ENCODE data around the gene SNRPD2. TPM values are rescaled to one million over a fixed set of nuclear protein-coding genes. Genes with fewer than 3 reads are reported as not detected.
A peak's percentile ranks its signal among the peaks of the same experiment; 100 is the strongest.

Gene SNRPD2
- total RNA-seq, 1 donor from 2014 or later, result 405 TPM

DNA sequence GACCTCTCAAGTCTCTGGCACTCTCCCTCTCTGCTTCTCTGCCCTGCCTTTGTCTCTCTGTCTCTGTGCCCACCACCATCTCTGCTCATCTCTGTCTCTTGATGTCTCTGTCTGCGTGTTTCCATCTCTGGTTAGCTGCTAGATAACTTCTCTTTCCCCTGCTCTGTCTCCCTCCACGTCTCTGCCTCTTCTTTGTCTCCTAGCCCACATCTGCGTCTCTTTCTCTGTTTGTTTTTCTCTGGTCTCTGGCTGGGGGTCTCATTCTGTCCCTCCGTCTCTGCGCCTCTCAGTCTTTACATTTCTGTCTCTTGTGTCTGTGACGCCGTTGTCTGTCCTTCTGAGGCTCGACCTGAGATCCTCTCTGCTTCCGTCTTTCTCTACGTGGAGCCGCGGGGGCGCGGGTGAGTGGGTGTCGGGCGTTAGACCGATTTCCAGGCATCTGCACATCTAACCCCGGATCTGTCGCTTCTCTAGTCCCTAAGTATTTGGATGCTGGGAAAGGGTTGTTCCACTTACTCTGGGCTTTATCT, 23.3 kb downstream of the SNRPD2 start:
- H3K27ac ChIP-seq, result no peak overlapping the region

DNA sequence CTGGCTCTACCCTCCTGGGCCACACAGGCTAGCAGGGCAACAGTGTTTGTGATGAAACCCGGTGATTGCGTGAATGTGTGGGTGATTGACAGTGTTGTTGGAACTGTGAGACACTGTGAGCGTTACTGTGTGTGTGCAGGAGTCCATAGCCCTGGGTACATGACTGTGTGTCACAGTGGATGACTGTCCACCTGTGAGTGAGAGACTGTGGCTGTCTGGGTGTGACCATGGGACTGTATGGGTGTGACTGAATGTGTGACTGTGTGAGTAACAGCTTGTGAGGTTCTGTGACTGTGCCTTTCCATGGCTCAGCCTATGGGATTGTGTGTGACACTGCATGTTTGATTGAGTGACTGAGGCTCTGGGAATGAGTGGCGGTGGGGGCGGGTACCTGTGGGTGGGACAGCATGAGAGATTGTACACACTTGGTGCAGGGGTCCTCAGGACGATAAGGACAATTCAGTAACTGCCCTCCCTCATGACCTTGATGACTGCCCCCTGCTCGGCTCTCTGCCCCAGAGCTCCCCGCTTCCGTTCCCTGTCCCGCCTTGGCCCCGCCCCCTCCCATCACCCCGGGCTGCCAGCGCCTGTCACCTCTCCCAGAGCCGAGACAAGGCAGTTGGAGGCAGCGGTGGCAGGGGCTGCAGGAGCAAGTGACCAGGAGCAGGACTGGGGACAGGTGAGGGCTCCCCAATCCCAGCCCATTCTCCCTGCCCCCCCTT, 24.0 kb downstream of the SNRPD2 start, which contains the start of gene GIPR:
TSS of gene GIPR (plus strand) at position 602 of the 722 bp plus-strand sequence. CDS start 1,300 bp downstream, outside the sequence.
- H3K4me3 Mint-ChIP-seq, result peak within 1 kb of the TSS; percentile 86

More for the DNA sequence above, 23.3 kb downstream of the SNRPD2 start:
- Mint-ChIP-seq H3K4me3 (peak overlapping the region; percentile 86), H3K4me1 (peaks cover 27% of the 10 kb centered on the region), H3K27ac (peak overlapping the region; percentile 40), H3K36me3 (no peaks in the 10 kb centered on the region), H3K9me3 (no peaks in the 10 kb centered on the region), H3K27me3 (ENCODE audit: insufficient read depth, low read depth) (peaks cover 39% of the 10 kb centered on the region)
- H3K27me3 ChIP-seq, result peaks cover 65% of the 10 kb centered on the region
- no peaks in the 10 kb centered on the region for H3K36me3 ChIP-seq
- H3K9ac ChIP-seq, result no peak overlapping the region
- H3F3A ChIP-seq (ENCODE audit: low read depth), result peaks cover 35% of the 10 kb centered on the region
- peaks cover 12% of the 10 kb centered on the region for H3K4me1 ChIP-seq
- TF ChIP-seq EZH2 (IDR thresholded peaks at IDR 0.05), result no peak
- TF ChIP-seq, protein P1, sequence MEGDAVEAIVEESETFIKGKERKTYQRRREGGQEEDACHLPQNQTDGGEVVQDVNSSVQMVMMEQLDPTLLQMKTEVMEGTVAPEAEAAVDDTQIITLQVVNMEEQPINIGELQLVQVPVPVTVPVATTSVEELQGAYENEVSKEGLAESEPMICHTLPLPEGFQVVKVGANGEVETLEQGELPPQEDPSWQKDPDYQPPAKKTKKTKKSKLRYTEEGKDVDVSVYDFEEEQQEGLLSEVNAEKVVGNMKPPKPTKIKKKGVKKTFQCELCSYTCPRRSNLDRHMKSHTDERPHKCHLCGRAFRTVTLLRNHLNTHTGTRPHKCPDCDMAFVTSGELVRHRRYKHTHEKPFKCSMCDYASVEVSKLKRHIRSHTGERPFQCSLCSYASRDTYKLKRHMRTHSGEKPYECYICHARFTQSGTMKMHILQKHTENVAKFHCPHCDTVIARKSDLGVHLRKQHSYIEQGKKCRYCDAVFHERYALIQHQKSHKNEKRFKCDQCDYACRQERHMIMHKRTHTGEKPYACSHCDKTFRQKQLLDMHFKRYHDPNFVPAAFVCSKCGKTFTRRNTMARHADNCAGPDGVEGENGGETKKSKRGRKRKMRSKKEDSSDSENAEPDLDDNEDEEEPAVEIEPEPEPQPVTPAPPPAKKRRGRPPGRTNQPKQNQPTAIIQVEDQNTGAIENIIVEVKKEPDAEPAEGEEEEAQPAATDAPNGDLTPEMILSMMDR (IDR thresholded peaks at IDR 0.05), result no peak
- TF ChIP-seq EZH2phosphoT487 (IDR thresholded peaks at IDR 0.05), result no peak
- no peaks in the 10 kb centered on the region for H3K79me2 ChIP-seq (ENCODE audit: low read depth)
- H4K20me1 ChIP-seq (ENCODE audit: low read depth), result peaks cover 8% of the 10 kb centered on the region
- peak overlapping the region; percentile 74 for H3K4me2 ChIP-seq
- peak overlapping the region; percentile 4 for H2AFZ ChIP-seq (replicated peaks)
- H3K4me3 ChIP-seq, result peak overlapping the region; percentile 39
- no peaks in the 10 kb centered on the region for H3K9me3 ChIP-seq (ENCODE audit: low read depth)
- no peak for DNase-seq (ENCODE audit: low spot score)

DNA sequence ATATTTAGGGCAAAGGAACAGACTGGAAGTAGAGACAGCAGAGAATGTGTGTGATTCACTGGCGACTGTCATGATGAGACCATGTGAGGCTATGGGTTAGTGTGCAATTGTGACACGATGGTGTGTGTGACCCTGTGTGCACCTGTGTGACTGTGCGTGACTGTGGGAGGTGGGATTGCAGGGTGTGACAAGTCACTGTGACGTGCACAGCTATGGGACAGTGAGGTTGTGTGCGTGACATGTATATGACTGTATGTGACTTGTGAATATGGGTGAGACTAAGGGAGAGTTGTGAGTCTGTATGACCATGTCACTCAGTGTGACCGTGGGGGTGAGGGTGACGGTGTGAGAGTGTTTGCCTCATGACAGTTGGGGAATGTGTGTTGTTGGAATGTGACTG, 27.2 kb downstream of the SNRPD2 start:
- no peak for DNase-seq (ENCODE audit: low spot score)
- no peaks in the 10 kb centered on the region for H3K9me3 ChIP-seq (ENCODE audit: low read depth)
- Mint-ChIP-seq H3K36me3 (no peaks in the 10 kb centered on the region), H3K27ac (peak overlapping the region; percentile 28), H3K4me3 (peak overlapping the region; percentile 1), H3K27me3 (ENCODE audit: insufficient read depth, low read depth) (peaks cover 24% of the 10 kb centered on the region), H3K4me1 (peaks cover 21% of the 10 kb centered on the region), H3K9me3 (no peaks in the 10 kb centered on the region)
- TF ChIP-seq EZH2phosphoT487 (IDR thresholded peaks at IDR 0.05), result no peak
- no peak overlapping the region for H3K4me2 ChIP-seq
- H3K4me1 ChIP-seq, result peaks cover 12% of the 10 kb centered on the region
- H2AFZ ChIP-seq (replicated peaks), result no peak overlapping the region
- peaks cover 3% of the 10 kb centered on the region for H4K20me1 ChIP-seq (ENCODE audit: low read depth)
- no peak overlapping the region for H3K27ac ChIP-seq
- no peak overlapping the region for H3K9ac ChIP-seq
- H3K27me3 ChIP-seq, result peaks cover 27% of the 10 kb centered on the region
- H3K79me2 ChIP-seq (ENCODE audit: low read depth), result no peaks in the 10 kb centered on the region
- H3F3A ChIP-seq (ENCODE audit: low read depth), result peaks cover 21% of the 10 kb centered on the region
- no peak overlapping the region for H3K4me3 ChIP-seq
- no peaks in the 10 kb centered on the region for H3K36me3 ChIP-seq

More for the DNA sequence above, 24.0 kb downstream of the SNRPD2 start, which contains the start of gene GIPR:
- Histone ChIP-seq H3K9ac (no peak within 1 kb of the TSS), H3K4me1 (peaks cover 12% of the 10 kb centered on the region), H3K79me2 (ENCODE audit: low read depth) (no peaks in the 10 kb centered on the region), H3K36me3 (no peaks in the 10 kb centered on the region), H3K9me3 (ENCODE audit: low read depth) (no peaks in the 10 kb centered on the region), H3K27me3 (peaks cover 59% of the 10 kb centered on the region), H3K4me3 (peak within 1 kb of the TSS; percentile 39), H3K27ac (no peak within 1 kb of the TSS), H2AFZ (replicated peaks) (peak within 1 kb of the TSS; percentile 4), H3K4me2 (peak within 1 kb of the TSS; percentile 74), H3F3A (ENCODE audit: low read depth) (peaks cover 32% of the 10 kb centered on the region), H4K20me1 (ENCODE audit: low read depth) (peaks cover 8% of the 10 kb centered on the region)
- peak within 1 kb of the TSS; percentile 93 for H3K27ac Mint-ChIP-seq
- peaks cover 39% of the 10 kb centered on the region for H3K27me3 Mint-ChIP-seq (ENCODE audit: insufficient read depth, low read depth)
- H3K4me1 Mint-ChIP-seq, result peaks cover 27% of the 10 kb centered on the region
- H3K36me3 Mint-ChIP-seq, result no peaks in the 10 kb centered on the region
- TF ChIP-seq EZH2 (IDR thresholded peaks at IDR 0.05) (no peak), EZH2phosphoT487 (IDR thresholded peaks at IDR 0.05) (no peak)
- TF ChIP-seq, protein P1 (IDR thresholded peaks at IDR 0.05), result no peak
- DNase-seq (ENCODE audit: low spot score), result peak; percentile 66
- H3K9me3 Mint-ChIP-seq, result no peaks in the 10 kb centered on the region

DNA sequence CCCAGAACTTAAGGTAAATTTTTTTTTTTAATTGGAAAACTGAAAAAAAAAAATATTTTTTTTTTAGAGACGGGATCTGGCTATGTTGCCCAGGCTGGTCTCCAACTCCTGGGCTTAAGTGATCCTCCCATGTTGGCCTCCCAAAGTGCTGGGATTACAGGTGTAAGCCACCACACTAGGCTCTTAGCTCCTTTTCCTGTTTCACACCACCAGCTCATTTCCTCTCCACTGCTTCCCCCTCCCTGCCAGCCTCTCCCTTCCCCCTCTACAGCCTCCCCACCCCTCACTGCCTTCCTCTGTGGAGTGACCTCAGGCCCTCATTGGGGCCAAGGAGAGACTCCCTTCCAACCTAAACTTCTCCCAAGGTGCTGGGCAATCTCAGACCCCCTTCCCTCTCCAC, 28.0 kb downstream of the SNRPD2 start:
- peaks cover 22% of the 10 kb centered on the region for H3K4me1 Mint-ChIP-seq
- no peaks in the 10 kb centered on the region for H3K79me2 ChIP-seq (ENCODE audit: low read depth)
- no peaks in the 10 kb centered on the region for H3K36me3 Mint-ChIP-seq
- H3K9ac ChIP-seq, result no peak overlapping the region
- no peak overlapping the region for H3K4me3 Mint-ChIP-seq
- H4K20me1 ChIP-seq (ENCODE audit: low read depth), result no peaks in the 10 kb centered on the region
- no peak overlapping the region for H3K27ac ChIP-seq
- no peaks in the 10 kb centered on the region for H3K9me3 ChIP-seq (ENCODE audit: low read depth)
- no peaks in the 10 kb centered on the region for H3K9me3 Mint-ChIP-seq
- no peak overlapping the region for H3K4me2 ChIP-seq
- H3K27me3 ChIP-seq, result peaks cover 19% of the 10 kb centered on the region
- no peak overlapping the region for H2AFZ ChIP-seq (replicated peaks)
- peaks cover 7% of the 10 kb centered on the region for H3K4me1 ChIP-seq
- DNase-seq (ENCODE audit: low spot score), result no peak
- no peaks in the 10 kb centered on the region for H3K36me3 ChIP-seq
- H3K27ac Mint-ChIP-seq, result no peak overlapping the region
- H3K4me3 ChIP-seq, result no peak overlapping the region
- peaks cover 15% of the 10 kb centered on the region for H3F3A ChIP-seq (ENCODE audit: low read depth)
- H3K27me3 Mint-ChIP-seq (ENCODE audit: insufficient read depth, low read depth), result peaks cover 17% of the 10 kb centered on the region
- no peak for TF ChIP-seq EZH2 (IDR thresholded peaks at IDR 0.05)

Measured in neural progenitor cell (in vitro differentiated cells).